ENCODE results near the gene RER1. TPM values are rescaled to one million over a fixed set of nuclear protein-coding genes. Genes with fewer than 3 reads are reported as not detected.
"Not testable (repeated sequence)": the region's sequence is repeated elsewhere in the genome, so short reads cannot be mapped to it uniquely, and the experiment has no call there.

Gene RER1
- total RNA-seq, 1 donor from 2014 or later = 146 TPM

GRCh38 chr1:2422523-2422922, 30.9 kb downstream of the RER1 start:
- intact Hi-C loops (cut with micrococcal nuclease) = no loop called here

- intact Hi-C loops (cut with micrococcal nuclease) = no loop called here
These were observed 34.3 kb downstream of the RER1 start for GRCh38 chr1:2425892-2426291.

GRCh38 chr1:2426540-2426939, 34.9 kb downstream of the RER1 start:
- intact Hi-C loops (cut with micrococcal nuclease) = no loop called here

- intact Hi-C loops (cut with micrococcal nuclease) = no loop called here
These were observed 35.4 kb downstream of the RER1 start for GRCh38 chr1:2427051-2427450.

- intact Hi-C loops (cut with micrococcal nuclease) = no loop called here
These were observed 36.3 kb downstream of the RER1 start for GRCh38 chr1:2427976-2428375.

- intact Hi-C loops (cut with micrococcal nuclease) = no loop called here
These were observed 36.8 kb downstream of the RER1 start for GRCh38 chr1:2428490-2428889.

- intact Hi-C loops (cut with micrococcal nuclease) = no loop called here
These were observed 38.3 kb downstream of the RER1 start for GRCh38 chr1:2429780-2430591.

GRCh38 chr1:2430592-2430973, 38.9 kb downstream of the RER1 start:
- intact Hi-C loops (cut with micrococcal nuclease) = no loop called here

- intact Hi-C loops (cut with micrococcal nuclease) = no loop called here
These were observed 39.5 kb downstream of the RER1 start for GRCh38 chr1:2431103-2431502.

- intact Hi-C loops (cut with micrococcal nuclease) = no loop called here
These were observed 39.9 kb downstream of the RER1 start for GRCh38 chr1:2431518-2431917.

- intact Hi-C loops (cut with micrococcal nuclease) = no loop called here
These were observed 40.8 kb downstream of the RER1 start for GRCh38 chr1:2432441-2432844.

- intact Hi-C loops (cut with micrococcal nuclease) = no loop called here
These were observed 41.6 kb downstream of the RER1 start for GRCh38 chr1:2433196-2433595.

- intact Hi-C loops (cut with micrococcal nuclease) = no loop called here
These were observed 42.5 kb downstream of the RER1 start for GRCh38 chr1:2433936-2434655.

GRCh38 chr1:2435091-2435490, 43.5 kb downstream of the RER1 start:
- intact Hi-C loops (cut with micrococcal nuclease) = no loop called here

GRCh38 chr1:2435746-2436355, 44.2 kb downstream of the RER1 start:
- intact Hi-C loops (cut with micrococcal nuclease) = no loop called here

GRCh38 chr1:2436876-2437275, 45.2 kb downstream of the RER1 start:
- intact Hi-C loops (cut with micrococcal nuclease) = no loop called here

GRCh38 chr1:2437617-2438016, 46.0 kb downstream of the RER1 start:
- intact Hi-C loops (cut with micrococcal nuclease) = no loop called here

- intact Hi-C loops (cut with micrococcal nuclease) = no loop called here
These were observed 46.4 kb downstream of the RER1 start for GRCh38 chr1:2438038-2438437.

- intact Hi-C loops (cut with micrococcal nuclease) = no loop called here
These were observed 47.0 kb downstream of the RER1 start for GRCh38 chr1:2438641-2439040.

- intact Hi-C loops (cut with micrococcal nuclease) = no loop called here
These were observed 47.7 kb downstream of the RER1 start for GRCh38 chr1:2439369-2439768.

GRCh38 chr1:2440346-2440745, 48.7 kb downstream of the RER1 start:
- intact Hi-C loops (cut with micrococcal nuclease) = not testable (repeated sequence)

- intact Hi-C loops (cut with micrococcal nuclease) = no loop called here
These were observed 50.1 kb downstream of the RER1 start for GRCh38 chr1:2441746-2442145.
